ENCODE data around the gene BCDIN3D.

BCDIN3D gene

DNA sequence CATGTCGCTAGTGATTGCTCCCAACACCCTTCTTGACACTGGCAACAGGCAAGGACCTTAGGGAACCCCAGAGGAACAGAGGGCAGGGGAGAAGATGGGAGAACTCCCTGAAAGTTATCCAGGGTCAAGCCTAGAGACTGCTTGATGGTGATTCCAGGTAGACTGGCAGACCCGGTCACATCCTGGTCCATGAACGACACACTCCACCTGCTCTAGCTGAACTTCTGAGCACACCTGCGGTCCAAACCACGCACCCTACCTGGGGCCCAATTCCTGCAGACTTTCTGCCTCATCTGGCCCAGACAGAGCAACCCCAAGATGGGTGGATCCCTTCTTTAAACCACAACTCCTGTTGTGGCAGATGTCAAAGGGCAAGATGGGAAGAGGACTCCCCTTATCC lies 48.9 kb downstream of the BCDIN3D start:
- DNase-seq (ENCODE audit: low spot score) = no peak
- TF ChIP-seq, protein P1, sequence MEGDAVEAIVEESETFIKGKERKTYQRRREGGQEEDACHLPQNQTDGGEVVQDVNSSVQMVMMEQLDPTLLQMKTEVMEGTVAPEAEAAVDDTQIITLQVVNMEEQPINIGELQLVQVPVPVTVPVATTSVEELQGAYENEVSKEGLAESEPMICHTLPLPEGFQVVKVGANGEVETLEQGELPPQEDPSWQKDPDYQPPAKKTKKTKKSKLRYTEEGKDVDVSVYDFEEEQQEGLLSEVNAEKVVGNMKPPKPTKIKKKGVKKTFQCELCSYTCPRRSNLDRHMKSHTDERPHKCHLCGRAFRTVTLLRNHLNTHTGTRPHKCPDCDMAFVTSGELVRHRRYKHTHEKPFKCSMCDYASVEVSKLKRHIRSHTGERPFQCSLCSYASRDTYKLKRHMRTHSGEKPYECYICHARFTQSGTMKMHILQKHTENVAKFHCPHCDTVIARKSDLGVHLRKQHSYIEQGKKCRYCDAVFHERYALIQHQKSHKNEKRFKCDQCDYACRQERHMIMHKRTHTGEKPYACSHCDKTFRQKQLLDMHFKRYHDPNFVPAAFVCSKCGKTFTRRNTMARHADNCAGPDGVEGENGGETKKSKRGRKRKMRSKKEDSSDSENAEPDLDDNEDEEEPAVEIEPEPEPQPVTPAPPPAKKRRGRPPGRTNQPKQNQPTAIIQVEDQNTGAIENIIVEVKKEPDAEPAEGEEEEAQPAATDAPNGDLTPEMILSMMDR (IDR thresholded peaks at IDR 0.05; ENCODE audit: extremely low read depth, insufficient read depth, missing control alignments) = no peak
- in situ Hi-C loops (cut with MboI; ENCODE audit: low pct_unique_long_range_greater_than_20kb, low sequenced_read_pairs, unreplicated experiment) = no loop called here

GRCh38 chr12:49793620-49794019 lies 49.3 kb downstream of the BCDIN3D start:
- TF ChIP-seq, protein P1 (IDR thresholded peaks at IDR 0.05; ENCODE audit: extremely low read depth, insufficient read depth, missing control alignments) = no peak
- DNase-seq (ENCODE audit: low spot score) = no peak
- in situ Hi-C loops (cut with MboI; ENCODE audit: low pct_unique_long_range_greater_than_20kb, low sequenced_read_pairs, unreplicated experiment) = no loop called here

DNA sequence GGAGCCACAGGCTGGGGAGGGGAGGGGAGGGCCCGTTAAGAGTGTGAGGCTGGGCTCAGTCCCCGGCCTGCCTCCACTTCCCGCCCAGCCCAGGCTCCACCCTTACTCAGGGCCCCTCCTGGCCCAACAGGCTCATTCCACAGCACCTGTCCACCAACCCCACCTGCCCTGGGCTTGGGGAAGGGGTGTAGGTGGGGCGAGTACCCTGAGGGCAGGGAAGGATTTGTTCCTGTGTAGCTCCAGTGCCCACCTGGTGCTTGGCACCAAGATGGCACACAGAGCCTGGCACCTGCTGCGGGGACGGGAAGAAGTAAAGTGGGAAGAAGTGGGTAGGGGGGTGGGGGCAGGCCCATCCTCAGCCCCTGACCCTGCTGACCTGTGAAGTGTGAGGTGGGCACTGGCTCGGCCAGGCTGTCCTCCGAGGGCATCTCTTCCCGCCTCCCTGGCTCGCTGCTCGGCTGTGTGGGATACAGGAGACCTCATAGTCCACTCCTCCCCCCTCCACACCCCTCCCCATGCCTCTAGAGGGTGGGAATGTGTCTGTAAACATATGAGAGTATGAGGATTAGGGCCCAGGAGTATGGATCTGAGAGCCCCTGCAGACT lies 49.8 kb downstream of the BCDIN3D start:
- TF ChIP-seq, protein P1 (IDR thresholded peaks at IDR 0.05; ENCODE audit: extremely low read depth, insufficient read depth, missing control alignments) = no peak
- no peak for DNase-seq (ENCODE audit: low spot score)
- in situ Hi-C loops (cut with MboI; ENCODE audit: low pct_unique_long_range_greater_than_20kb, low sequenced_read_pairs, unreplicated experiment) = no loop called here

GRCh38 chr12:49792181-49792970 lies 50.5 kb downstream of the BCDIN3D start:
- TF ChIP-seq, protein P1 (IDR thresholded peaks at IDR 0.05; ENCODE audit: extremely low read depth, insufficient read depth, missing control alignments) = no peak

DNA sequence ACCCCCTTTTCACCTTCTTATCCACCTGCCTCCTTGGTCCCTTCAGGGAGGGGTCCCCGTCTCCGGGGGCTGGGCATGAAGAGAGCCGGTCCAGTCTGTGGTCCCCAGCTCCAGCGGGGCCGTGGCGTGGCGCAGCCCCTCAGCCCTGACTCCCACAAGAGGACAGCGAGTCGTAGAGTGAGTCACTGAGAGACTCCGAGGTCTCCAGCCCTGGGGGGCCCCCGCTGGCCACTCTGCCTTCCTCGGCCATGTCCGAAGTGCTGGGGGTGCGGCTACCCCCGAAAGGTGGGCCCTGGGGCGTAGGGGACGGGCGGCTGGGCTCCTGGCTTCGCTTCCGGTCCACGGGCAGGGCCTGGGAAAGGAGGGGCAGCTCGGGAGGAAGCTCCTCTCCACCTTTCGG lies 51.2 kb downstream of the BCDIN3D start:
- DNase-seq (ENCODE audit: low spot score) = no peak
- in situ Hi-C loops (cut with MboI; ENCODE audit: low pct_unique_long_range_greater_than_20kb, low sequenced_read_pairs, unreplicated experiment) = no loop called here
- TF ChIP-seq, protein P1 (IDR thresholded peaks at IDR 0.05; ENCODE audit: extremely low read depth, insufficient read depth, missing control alignments) = no peak

More at GRCh38 chr12:49792181-49792970, 50.5 kb downstream of the BCDIN3D start:
- DNase-seq (ENCODE audit: low spot score) = no peak
- in situ Hi-C loops (cut with MboI; ENCODE audit: low pct_unique_long_range_greater_than_20kb, low sequenced_read_pairs, unreplicated experiment) = no loop called here

DNA sequence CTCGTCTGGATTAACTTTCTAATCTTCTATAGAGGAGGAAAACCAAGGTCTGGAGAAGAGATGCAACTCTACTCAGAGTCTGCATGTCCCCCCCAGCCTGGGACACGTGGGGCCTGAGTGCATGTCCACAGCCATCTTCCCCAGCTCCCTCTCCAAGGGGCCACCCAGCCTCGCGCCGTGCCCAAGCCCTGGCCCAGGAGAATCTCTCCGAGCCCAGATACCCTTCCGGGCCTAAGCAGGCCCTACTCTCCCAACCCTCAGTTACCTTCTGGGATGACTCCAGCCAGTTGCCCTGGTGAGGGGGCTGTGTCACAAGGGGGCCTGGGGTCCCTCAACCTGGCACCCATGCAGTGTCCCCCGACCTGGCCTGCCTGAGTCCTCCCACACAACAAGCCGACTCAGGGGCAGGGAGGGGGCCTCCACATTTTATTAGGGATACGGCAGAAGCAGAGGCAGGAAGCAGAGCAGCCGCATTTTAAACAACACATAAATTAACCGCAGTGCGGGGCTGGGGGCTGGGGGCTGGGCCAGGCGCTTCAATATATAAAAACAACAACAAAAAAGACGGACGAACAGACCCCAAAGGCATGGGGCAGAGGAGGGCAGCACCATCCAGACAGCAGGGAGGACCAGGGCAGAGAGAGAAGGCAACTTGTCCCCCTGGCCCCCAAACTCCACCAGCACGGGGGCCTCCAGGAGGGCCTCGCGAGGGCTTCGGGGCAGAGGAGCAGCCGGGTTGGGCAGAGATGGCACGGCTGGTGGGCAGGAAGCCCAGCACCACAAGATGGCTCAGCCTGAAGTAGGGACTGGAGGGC lies 52.0 kb downstream of the BCDIN3D start:
- no peak for DNase-seq (ENCODE audit: low spot score)
- in situ Hi-C loops (cut with MboI; ENCODE audit: low pct_unique_long_range_greater_than_20kb, low sequenced_read_pairs, unreplicated experiment) = no loop called here
- TF ChIP-seq, protein P1 (IDR thresholded peaks at IDR 0.05; ENCODE audit: extremely low read depth, insufficient read depth, missing control alignments) = no peak
